ENCODE measurements around the gene NIPA2. TPM values are rescaled to one million over a fixed set of nuclear protein-coding genes. Genes with fewer than 3 reads are reported as not detected.

NIPA2 gene
- total and polyA plus RNA-seq, 3 donors from 2014 or later: 31.4 to 47.1 (median 33.9) TPM

GRCh38 chr15:22877607-22878006 is 39.1 kb downstream of the NIPA2 start:
- Histone ChIP-seq H3K9me3 (no peaks in the 10 kb centered on the region), H3K4me3 (no peak overlapping the region), H3K27me3 (no peaks in the 10 kb centered on the region), H3K36me3 (ENCODE audit: low read depth, missing control alignments) (no peaks in the 10 kb centered on the region), H3K27ac (no peak overlapping the region), H3K4me1 (no peaks in the 10 kb centered on the region)
- 90 to 100% methylated on average over 2 to 8 of the region's 8 CpGs for WGBS, 2 donors
- TF ChIP-seq POLR2A (IDR thresholded peaks at IDR 0.05) (no peak), CTCF (IDR thresholded peaks at IDR 0.05) (no peak)
- intact Hi-C loops (cut with DNase I; ENCODE audit: low total_unique reads): no loop called here
- no peak for DNase-seq

GRCh38 chr15:22878103-22878502 is 39.6 kb downstream of the NIPA2 start:
- no peaks in the 10 kb centered on the region for H3K27me3 ChIP-seq
- intact Hi-C loops (cut with DNase I; ENCODE audit: low total_unique reads): no loop called here
- WGBS, 2 donors: 94 to 95% methylated on average over 10 of the region's 10 CpGs
- no peaks in the 10 kb centered on the region for H3K9me3 ChIP-seq
- H3K4me1 ChIP-seq: no peaks in the 10 kb centered on the region
- no peak for TF ChIP-seq POLR2A (IDR thresholded peaks at IDR 0.05)
- no peak for TF ChIP-seq CTCF (IDR thresholded peaks at IDR 0.05)
- H3K36me3 ChIP-seq (ENCODE audit: low read depth, missing control alignments): no peaks in the 10 kb centered on the region
- no peak overlapping the region for H3K4me3 ChIP-seq
- no peak overlapping the region for H3K27ac ChIP-seq
- DNase-seq: no peak

GRCh38 chr15:22880068-22880980 is 41.9 kb downstream of the NIPA2 start:
- Histone ChIP-seq H3K36me3 (ENCODE audit: low read depth, missing control alignments) (no peaks in the 10 kb centered on the region), H3K9me3 (no peaks in the 10 kb centered on the region), H3K4me1 (no peaks in the 10 kb centered on the region), H3K27ac (no peak overlapping the region), H3K27me3 (no peaks in the 10 kb centered on the region), H3K4me3 (no peak overlapping the region)
- intact Hi-C loops (cut with DNase I; ENCODE audit: low total_unique reads): no loop called here
- no peak for TF ChIP-seq CTCF (IDR thresholded peaks at IDR 0.05)
- no peak for TF ChIP-seq POLR2A (IDR thresholded peaks at IDR 0.05)
- no peak for DNase-seq
- WGBS, 2 donors: 92 to 94% methylated on average over 25 to 33 of the region's 33 CpGs

GRCh38 chr15:22880981-22881738 is 42.7 kb downstream of the NIPA2 start:
- H3K36me3 ChIP-seq (ENCODE audit: low read depth, missing control alignments): no peaks in the 10 kb centered on the region
- no peaks in the 10 kb centered on the region for H3K4me1 ChIP-seq
- DNase-seq: no peak
- no peak overlapping the region for H3K4me3 ChIP-seq
- intact Hi-C loops (cut with DNase I; ENCODE audit: low total_unique reads): no loop called here
- H3K27me3 ChIP-seq: no peaks in the 10 kb centered on the region
- no peaks in the 10 kb centered on the region for H3K9me3 ChIP-seq
- no peak overlapping the region for H3K27ac ChIP-seq
- WGBS, 2 donors: 93 to 94% methylated on average over 13 to 19 of the region's 19 CpGs
- no peak for TF ChIP-seq POLR2A (IDR thresholded peaks at IDR 0.05)
- TF ChIP-seq CTCF (IDR thresholded peaks at IDR 0.05): no peak
